Keratinocyte (primary cell): ENCODE data around the gene LDLRAD4. TPM values are rescaled to one million over a fixed set of nuclear protein-coding genes. Genes with fewer than 3 reads are reported as not detected.

Experiments used
- DNase-seq: peaks from one replicate; pipeline ENCODE4 v3.0.0-alpha.2; 2011; ENCODE audit warnings: low read depth, missing footprints, low spot score
- FAIRE-seq: peaks from 2 replicates; lab custom pipeline; 2011; peaks lifted over from hg19 to GRCh38; lab: Jason Lieb, UNC
- H2AFZ ChIP-seq: 2 replicates; pipeline ENCODE4 v1.6.0; 2012; ENCODE audit warnings: low read length, control low read depth, inconsistent platforms; ENCODE audit not compliant: control insufficient read depth
- H3K27ac ChIP-seq: 2 replicates; pipeline ENCODE4 v1.5.1; 2011; ENCODE audit warnings: low read length; ENCODE audit not compliant: control insufficient read depth, insufficient read depth
- H3K27me3 ChIP-seq: 3 replicates; pipeline ENCODE4 v1.6.0; 2011; ENCODE audit warnings: low read length; ENCODE audit not compliant: control insufficient read depth, insufficient read depth; ENCODE audit errors: extremely low read depth
- H3K36me3 ChIP-seq, 2 experiments: 2 replicates in 1 of 2; 3 replicates in 1 of 2; pipeline ENCODE4 v1.5.1; 2011; ENCODE audit warnings: low read length in 2 of 2, mild to moderate bottlenecking in 1 of 2; ENCODE audit not compliant: control insufficient read depth in 2 of 2, insufficient read depth in 2 of 2; ENCODE audit errors: extremely low read depth in 1 of 2
- H3K4me1 ChIP-seq: 3 replicates; pipeline ENCODE4 v1.5.1; 2011; ENCODE audit warnings: low read length; ENCODE audit not compliant: control insufficient read depth, insufficient read depth; ENCODE audit errors: extremely low read depth
- H3K4me2 ChIP-seq: 3 replicates; pipeline ENCODE4 v1.6.0; 2011; ENCODE audit warnings: low read depth, low read length; ENCODE audit not compliant: control insufficient read depth, insufficient read depth; ENCODE audit errors: extremely low read depth
- H3K4me3 ChIP-seq, 3 experiments: fragments of 200-600 bp in 1 of 3; sonication (generic) in 1 of 3; 2 replicates in 2 of 3; 3 replicates in 1 of 3; pipeline ENCODE4 v1.5.1; 2011 to 2016; ENCODE audit warnings: low read length in 3 of 3, mild to moderate bottlenecking in 3 of 3, control low read depth in 2 of 3, inconsistent platforms in 1 of 3, low read depth in 1 of 3, mixed read lengths in 1 of 3, mixed run types in 1 of 3, moderate library complexity in 1 of 3; ENCODE audit not compliant: control insufficient read depth in 2 of 3, insufficient read depth in 2 of 3; ENCODE audit errors: extremely low read depth in 1 of 3
- H3K79me2 ChIP-seq: 2 replicates; pipeline ENCODE4 v1.6.0; 2012; ENCODE audit warnings: low read length; ENCODE audit not compliant: control insufficient read depth, insufficient read depth
- H3K9ac ChIP-seq: 3 replicates; pipeline ENCODE4 v1.6.0; 2011; ENCODE audit warnings: low read length; ENCODE audit not compliant: control insufficient read depth, insufficient read depth; ENCODE audit errors: extremely low read depth
- H3K9me1 ChIP-seq: 3 replicates; pipeline ENCODE4 v1.6.0; 2011; ENCODE audit warnings: low read length; ENCODE audit not compliant: control insufficient read depth, insufficient read depth; ENCODE audit errors: extremely low read depth
- H3K9me3 ChIP-seq: 2 replicates; pipeline ENCODE4 v1.5.1; 2012; ENCODE audit warnings: low read depth, low read length; ENCODE audit not compliant: control insufficient read depth
- H4K20me1 ChIP-seq: 3 replicates; pipeline ENCODE4 v1.6.0; 2011; ENCODE audit warnings: low read length; ENCODE audit not compliant: control insufficient read depth, insufficient read depth; ENCODE audit errors: extremely low read depth
- EZH2 ChIP-seq: IDR thresholded peaks from one replicate; pipeline ENCODE4 v1.6.1; 2012; ENCODE audit warnings: inconsistent platforms, mild to moderate bottlenecking, low read length, moderate library complexity
- dilution Hi-C: fragments of 300-500 bp; cut with MboI; formaldehyde crosslinking; loops from one replicate; pipeline ENCODE4 v1.7.0; 2020; ENCODE audit warnings: low sequenced_read_pairs; ENCODE audit not compliant: extremely low pct_ligation_motif_present
- polyA plus RNA-seq, 5 experiments: library from polyadenylated mRNA; depleted of rRNA in 3 of 5; stranded (reverse) in 3 of 5; stranded (forward) in 1 of 5; unstranded in 1 of 5; fragments of >200 nt; gene quantifications; 1 replicate in 1 of 5; 2 replicates in 3 of 5; 3 replicates in 1 of 5; pipeline versions ENCODE4 v1.2.1 to v1.2.3, GENCODE V29; 2011 to 2012; ENCODE audit warnings: missing spikeins in 2 of 5, low read depth in 1 of 5, low replicate concordance in 1 of 5
- TF ChIP-seq, protein P1 (sequence below), 3 experiments: IDR thresholded peaks in 1 of 3; conservative IDR thresholded peaks in 1 of 3; optimal IDR thresholded peaks in 1 of 3; 2 replicates in 2 of 3; 3 replicates in 1 of 3; pipeline versions ENCODE3 to v1.5.1; 2011; ENCODE audit warnings: low read length in 3 of 3, mild to moderate bottlenecking in 3 of 3, moderate library complexity in 2 of 3, control low read depth in 1 of 3, inconsistent platforms in 1 of 3; ENCODE audit not compliant: insufficient read depth in 2 of 3; ENCODE audit errors: extremely low read depth in 1 of 3

Gene LDLRAD4
- polyA plus RNA-seq, 1 donor (not counting 4 experiments of a cell fraction or from before 2014, with no cell fraction given): not detected

DNA sequence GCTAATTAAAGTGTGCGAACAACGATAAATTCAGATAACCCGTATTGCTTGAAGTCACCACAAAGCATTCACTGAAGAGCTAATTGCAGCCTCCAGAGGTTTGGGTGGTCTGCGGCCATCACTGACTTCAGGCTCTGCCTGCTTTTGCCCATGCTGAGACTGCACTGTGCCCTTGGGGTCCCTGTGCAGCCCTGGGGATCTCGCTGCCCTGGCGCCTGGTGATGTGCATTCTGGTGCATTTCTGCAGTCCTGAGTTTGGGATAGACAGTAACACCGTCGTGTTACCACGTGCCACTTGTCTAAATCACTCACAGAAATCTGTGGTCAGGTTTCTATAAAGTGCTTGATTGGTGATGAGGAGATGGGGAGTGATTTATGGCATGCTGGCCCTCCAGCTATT, 27.6 kb downstream of the LDLRAD4 start:
- H3K27ac ChIP-seq: no peak overlapping the region
- no peak for FAIRE-seq
- no peak for DNase-seq
- H3K4me3 ChIP-seq: no peak overlapping the region
- no peaks in the 10 kb centered on the region for H3K79me2 ChIP-seq
- no peak overlapping the region for H3K4me2 ChIP-seq
- H3K9ac ChIP-seq: no peak overlapping the region
- H4K20me1 ChIP-seq: no peaks in the 10 kb centered on the region
- no peaks in the 10 kb centered on the region for H3K27me3 ChIP-seq
- H3K9me3 ChIP-seq: no peaks in the 10 kb centered on the region
- no peaks in the 10 kb centered on the region for H3K9me1 ChIP-seq
- H2AFZ ChIP-seq: no peak overlapping the region
- dilution Hi-C loops: no loop called here
- TF ChIP-seq, protein P1, sequence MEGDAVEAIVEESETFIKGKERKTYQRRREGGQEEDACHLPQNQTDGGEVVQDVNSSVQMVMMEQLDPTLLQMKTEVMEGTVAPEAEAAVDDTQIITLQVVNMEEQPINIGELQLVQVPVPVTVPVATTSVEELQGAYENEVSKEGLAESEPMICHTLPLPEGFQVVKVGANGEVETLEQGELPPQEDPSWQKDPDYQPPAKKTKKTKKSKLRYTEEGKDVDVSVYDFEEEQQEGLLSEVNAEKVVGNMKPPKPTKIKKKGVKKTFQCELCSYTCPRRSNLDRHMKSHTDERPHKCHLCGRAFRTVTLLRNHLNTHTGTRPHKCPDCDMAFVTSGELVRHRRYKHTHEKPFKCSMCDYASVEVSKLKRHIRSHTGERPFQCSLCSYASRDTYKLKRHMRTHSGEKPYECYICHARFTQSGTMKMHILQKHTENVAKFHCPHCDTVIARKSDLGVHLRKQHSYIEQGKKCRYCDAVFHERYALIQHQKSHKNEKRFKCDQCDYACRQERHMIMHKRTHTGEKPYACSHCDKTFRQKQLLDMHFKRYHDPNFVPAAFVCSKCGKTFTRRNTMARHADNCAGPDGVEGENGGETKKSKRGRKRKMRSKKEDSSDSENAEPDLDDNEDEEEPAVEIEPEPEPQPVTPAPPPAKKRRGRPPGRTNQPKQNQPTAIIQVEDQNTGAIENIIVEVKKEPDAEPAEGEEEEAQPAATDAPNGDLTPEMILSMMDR (optimal IDR thresholded peaks at IDR 0.05 in 1 of 3, IDR thresholded peaks at IDR 0.05 in 1 of 3, conservative IDR thresholded peaks at IDR 0.05 in 1 of 3; ENCODE audit: extremely low read depth in 1 of 3, insufficient read depth in 2 of 3, low read length in 3 of 3): no peak
- TF ChIP-seq EZH2: no peak
- H3K4me1 ChIP-seq: no peaks in the 10 kb centered on the region
- H3K36me3 ChIP-seq: no peaks in the 10 kb centered on the region

DNA sequence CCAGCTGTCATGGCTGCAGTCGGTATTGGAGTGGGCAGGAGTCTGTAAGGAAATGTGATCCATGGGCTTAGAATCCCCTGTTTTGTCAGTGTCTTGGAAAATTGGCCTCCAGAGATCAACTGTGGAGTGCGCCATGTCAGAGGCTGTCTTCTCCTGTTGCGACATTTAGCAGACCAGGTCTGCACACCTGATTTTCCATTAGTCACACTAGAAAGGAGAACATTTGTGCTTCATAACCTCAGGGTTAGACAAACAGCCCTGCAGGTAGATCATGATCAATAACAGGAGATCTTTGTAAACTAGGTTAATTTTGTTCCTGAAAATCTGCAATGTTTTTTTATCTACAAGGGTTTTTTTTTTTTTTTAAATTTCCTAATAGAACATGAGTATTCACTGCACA, 28.0 kb downstream of the LDLRAD4 start:
- H3K4me3 ChIP-seq: no peak overlapping the region
- H3K9me1 ChIP-seq: no peaks in the 10 kb centered on the region
- H4K20me1 ChIP-seq: no peaks in the 10 kb centered on the region
- dilution Hi-C loops: no loop called here
- no peaks in the 10 kb centered on the region for H3K27me3 ChIP-seq
- no peak overlapping the region for H3K4me2 ChIP-seq
- FAIRE-seq: no peak
- H3K27ac ChIP-seq: no peak overlapping the region
- no peaks in the 10 kb centered on the region for H3K4me1 ChIP-seq
- no peaks in the 10 kb centered on the region for H3K79me2 ChIP-seq
- no peak for DNase-seq
- no peaks in the 10 kb centered on the region for H3K36me3 ChIP-seq
- H2AFZ ChIP-seq: no peak overlapping the region
- no peaks in the 10 kb centered on the region for H3K9me3 ChIP-seq
- TF ChIP-seq EZH2: no peak
- TF ChIP-seq, protein P1 (optimal IDR thresholded peaks at IDR 0.05 in 1 of 3, IDR thresholded peaks at IDR 0.05 in 1 of 3, conservative IDR thresholded peaks at IDR 0.05 in 1 of 3; ENCODE audit: extremely low read depth in 1 of 3, insufficient read depth in 2 of 3, low read length in 3 of 3): no peak
- no peak overlapping the region for H3K9ac ChIP-seq
